ENCODE results near the gene AKR7A3.

GRCh38 chr1:19338323-19338762, 49.8 kb upstream of the AKR7A3 start:
- TF ChIP-seq CTCF (IDR thresholded peaks at IDR 0.05) (no peak), POLR2A (IDR thresholded peaks at IDR 0.05) (no peak)
